ENCODE results near the gene TTYH1.
"Not testable (repeated sequence)": the region's sequence is repeated elsewhere in the genome, so short reads cannot be mapped to it uniquely, and the experiment has no call there.

Gene TTYH1

GRCh38 chr19:54435551-54436016 lies 20.3 kb downstream of the TTYH1 start:
- TF ChIP-seq CTCF (IDR thresholded peaks at IDR 0.05; ENCODE audit: low read depth, low read length, missing control alignments): no peak
- DNase-seq (ENCODE audit: low read depth): no peak
- no peak overlapping the region for H3K4me3 ChIP-seq (ENCODE audit: low read depth, low read length)

- DNase-seq (ENCODE audit: low read depth): no peak
Measured at GRCh38 chr19:54436031-54436523, 20.8 kb downstream of the TTYH1 start.

GRCh38 chr19:54436628-54437252 lies 21.5 kb downstream of the TTYH1 start:
- TF ChIP-seq CTCF (IDR thresholded peaks at IDR 0.05; ENCODE audit: low read depth, low read length, missing control alignments): no peak
- no peak for DNase-seq (ENCODE audit: low read depth)
- no peak overlapping the region for H3K4me3 ChIP-seq (ENCODE audit: low read depth, low read length)

More at GRCh38 chr19:54436031-54436523, 20.8 kb downstream of the TTYH1 start:
- no peak overlapping the region for H3K4me3 ChIP-seq (ENCODE audit: low read depth, low read length)
- TF ChIP-seq CTCF (IDR thresholded peaks at IDR 0.05; ENCODE audit: low read depth, low read length, missing control alignments): no peak

- DNase-seq (ENCODE audit: low read depth): no peak
- peak; percentile 41 for TF ChIP-seq CTCF (IDR thresholded peaks at IDR 0.05; ENCODE audit: low read depth, low read length, missing control alignments)
- H3K4me3 ChIP-seq (ENCODE audit: low read depth, low read length): no peak overlapping the region
Measured at GRCh38 chr19:54439174-54439851, 24.0 kb downstream of the TTYH1 start.

GRCh38 chr19:54440641-54441040 lies 25.4 kb downstream of the TTYH1 start:
- no peak for DNase-seq (ENCODE audit: low read depth)
- TF ChIP-seq CTCF (IDR thresholded peaks at IDR 0.05; ENCODE audit: low read depth, low read length, missing control alignments): no peak
- no peak overlapping the region for H3K4me3 ChIP-seq (ENCODE audit: low read depth, low read length)

GRCh38 chr19:54444737-54445136 lies 29.5 kb downstream of the TTYH1 start:
- TF ChIP-seq CTCF (IDR thresholded peaks at IDR 0.05; ENCODE audit: low read depth, low read length, missing control alignments): no peak
- DNase-seq (ENCODE audit: low read depth): no peak
- H3K4me3 ChIP-seq (ENCODE audit: low read depth, low read length): no peak overlapping the region

GRCh38 chr19:54446349-54446748 lies 31.1 kb downstream of the TTYH1 start:
- H3K4me3 ChIP-seq (ENCODE audit: low read depth, low read length); DNase-seq (ENCODE audit: low read depth): not testable (repeated sequence)

Data from GM12864 (cell line).